Cardiac fibroblast (primary cell): ENCODE measurements around the gene VSIG4.
"Not testable (repeated sequence)": the region's sequence is repeated elsewhere in the genome, so short reads cannot be mapped to it uniquely, and the experiment has no call there.

ENCODE experiments used
- DNase-seq, 2 donors: peaks; one replicate each; pipeline versions ENCODE4 v3.0.0 to v3.0.0-alpha.2; 2010; ENCODE audit warnings: low read depth in 2 of 2
- H3K4me3 ChIP-seq, 2 donors: replicated peaks in 1 of 2; 1 replicate in 1 of 2; 2 replicates in 1 of 2; pipeline ENCODE4 v1.5.1; 2011; ENCODE audit warnings: low read depth in 2 of 2, low read length in 2 of 2, mild to moderate bottlenecking in 2 of 2, moderate library complexity in 1 of 2
- TF ChIP-seq, protein P1 (sequence below): IDR thresholded peaks from one replicate; pipeline ENCODE4 v1.5.1; 2011; ENCODE audit warnings: low read depth, mild to moderate bottlenecking, low read length, inconsistent platforms

Gene VSIG4, protein sequence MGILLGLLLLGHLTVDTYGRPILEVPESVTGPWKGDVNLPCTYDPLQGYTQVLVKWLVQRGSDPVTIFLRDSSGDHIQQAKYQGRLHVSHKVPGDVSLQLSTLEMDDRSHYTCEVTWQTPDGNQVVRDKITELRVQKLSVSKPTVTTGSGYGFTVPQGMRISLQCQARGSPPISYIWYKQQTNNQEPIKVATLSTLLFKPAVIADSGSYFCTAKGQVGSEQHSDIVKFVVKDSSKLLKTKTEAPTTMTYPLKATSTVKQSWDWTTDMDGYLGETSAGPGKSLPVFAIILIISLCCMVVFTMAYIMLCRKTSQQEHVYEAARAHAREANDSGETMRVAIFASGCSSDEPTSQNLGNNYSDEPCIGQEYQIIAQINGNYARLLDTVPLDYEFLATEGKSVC

DNA sequence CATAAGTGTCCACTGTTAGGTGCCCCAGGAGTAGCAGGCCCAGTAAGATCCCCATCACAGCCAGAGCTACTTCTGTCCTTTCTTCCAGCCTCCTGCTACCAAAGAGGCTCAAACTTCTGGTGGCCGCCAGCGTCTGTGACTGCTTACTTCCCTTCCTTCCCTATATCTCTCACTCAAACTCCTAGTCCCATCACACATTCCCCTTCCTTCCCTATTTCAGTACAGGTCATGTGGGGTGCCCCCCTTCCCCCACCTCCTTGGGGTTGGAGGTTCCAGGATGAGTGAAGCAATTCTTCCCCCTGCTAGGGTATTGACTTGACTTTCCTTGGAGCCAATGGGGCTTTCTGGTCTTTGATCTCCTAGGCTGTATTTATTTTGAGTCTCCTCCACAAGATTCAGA is at the start of gene VSIG4:
Gene VSIG4 (minus strand): TSS at position 137 of the 400 bp plus-strand sequence. CDS start 82 bp downstream, at position 55.
- no peak within 1 kb of the TSS for H3K4me3 ChIP-seq
- DNase-seq, result no peak
- TF ChIP-seq, protein P1, sequence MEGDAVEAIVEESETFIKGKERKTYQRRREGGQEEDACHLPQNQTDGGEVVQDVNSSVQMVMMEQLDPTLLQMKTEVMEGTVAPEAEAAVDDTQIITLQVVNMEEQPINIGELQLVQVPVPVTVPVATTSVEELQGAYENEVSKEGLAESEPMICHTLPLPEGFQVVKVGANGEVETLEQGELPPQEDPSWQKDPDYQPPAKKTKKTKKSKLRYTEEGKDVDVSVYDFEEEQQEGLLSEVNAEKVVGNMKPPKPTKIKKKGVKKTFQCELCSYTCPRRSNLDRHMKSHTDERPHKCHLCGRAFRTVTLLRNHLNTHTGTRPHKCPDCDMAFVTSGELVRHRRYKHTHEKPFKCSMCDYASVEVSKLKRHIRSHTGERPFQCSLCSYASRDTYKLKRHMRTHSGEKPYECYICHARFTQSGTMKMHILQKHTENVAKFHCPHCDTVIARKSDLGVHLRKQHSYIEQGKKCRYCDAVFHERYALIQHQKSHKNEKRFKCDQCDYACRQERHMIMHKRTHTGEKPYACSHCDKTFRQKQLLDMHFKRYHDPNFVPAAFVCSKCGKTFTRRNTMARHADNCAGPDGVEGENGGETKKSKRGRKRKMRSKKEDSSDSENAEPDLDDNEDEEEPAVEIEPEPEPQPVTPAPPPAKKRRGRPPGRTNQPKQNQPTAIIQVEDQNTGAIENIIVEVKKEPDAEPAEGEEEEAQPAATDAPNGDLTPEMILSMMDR, result no peak

DNA sequence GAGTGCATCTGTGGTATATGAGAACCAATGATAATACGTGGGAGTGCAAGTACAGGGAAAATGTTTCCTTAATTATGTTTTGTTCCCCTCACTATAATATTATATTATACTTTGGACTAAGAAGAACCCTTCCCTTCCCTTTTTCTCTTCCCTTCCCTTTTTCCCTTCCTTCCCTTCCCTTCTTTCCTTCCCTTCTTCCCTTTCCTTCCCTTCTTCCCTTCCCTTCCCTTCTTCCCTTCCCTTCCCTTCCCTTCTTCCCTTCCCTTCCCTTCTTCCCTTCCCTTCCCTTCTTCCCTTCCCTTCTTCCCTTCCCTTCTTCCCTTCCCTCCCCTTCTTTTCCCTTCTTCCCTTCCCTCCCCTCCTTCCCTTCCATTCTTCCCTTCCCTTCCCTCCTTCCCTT is 36.9 kb upstream of the VSIG4 start:
- DNase-seq, result no peak
- H3K4me3 ChIP-seq, result no peak overlapping the region
- TF ChIP-seq, protein P1, result no peak

DNA sequence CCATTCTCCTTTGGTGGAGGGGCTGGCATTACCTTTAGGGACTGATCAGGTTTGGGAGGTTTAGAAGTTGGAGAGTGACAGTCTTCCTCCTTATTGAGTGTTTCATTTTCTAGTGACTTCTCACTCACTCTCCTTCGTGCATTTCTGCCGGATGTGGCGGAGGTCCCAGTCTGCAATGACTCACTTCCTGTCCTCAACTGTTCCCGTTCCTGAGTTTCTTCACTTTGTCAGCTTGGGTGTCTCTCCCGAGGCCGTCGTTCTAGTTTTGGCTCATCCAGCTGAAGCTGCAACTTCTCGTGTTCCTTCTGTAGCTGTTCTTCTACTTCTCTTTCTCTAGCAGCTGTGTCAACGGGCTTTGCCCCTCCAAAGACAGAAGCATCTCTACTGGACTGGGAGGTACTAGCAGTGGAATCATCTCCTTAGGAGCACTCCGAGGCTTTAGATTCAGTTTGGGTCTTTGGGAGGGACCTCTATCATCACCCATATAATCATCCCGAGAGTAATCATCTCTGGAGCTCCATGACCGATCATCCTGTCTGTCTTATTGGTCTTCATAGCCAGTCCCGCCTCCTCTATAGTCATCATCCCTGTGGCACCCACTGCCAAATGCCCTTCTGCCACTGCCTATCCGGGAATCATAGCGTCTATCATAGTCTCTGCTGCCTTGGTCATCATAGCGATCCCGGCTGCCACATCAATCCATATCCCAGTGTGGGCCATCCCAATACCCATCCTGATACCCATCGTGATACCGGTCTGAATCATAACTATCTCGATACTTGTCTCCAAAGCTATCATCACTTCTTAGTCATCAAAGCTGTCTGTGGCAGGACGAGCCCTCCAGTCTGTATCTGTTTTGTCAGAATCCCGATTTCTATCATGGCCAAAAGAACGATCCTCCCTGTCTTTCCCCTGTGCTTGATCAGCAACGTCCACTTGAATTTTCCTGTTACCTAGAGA is 35.3 kb upstream of the VSIG4 start:
- H3K4me3 ChIP-seq, result no peak overlapping the region
- TF ChIP-seq, protein P1, result no peak

DNA sequence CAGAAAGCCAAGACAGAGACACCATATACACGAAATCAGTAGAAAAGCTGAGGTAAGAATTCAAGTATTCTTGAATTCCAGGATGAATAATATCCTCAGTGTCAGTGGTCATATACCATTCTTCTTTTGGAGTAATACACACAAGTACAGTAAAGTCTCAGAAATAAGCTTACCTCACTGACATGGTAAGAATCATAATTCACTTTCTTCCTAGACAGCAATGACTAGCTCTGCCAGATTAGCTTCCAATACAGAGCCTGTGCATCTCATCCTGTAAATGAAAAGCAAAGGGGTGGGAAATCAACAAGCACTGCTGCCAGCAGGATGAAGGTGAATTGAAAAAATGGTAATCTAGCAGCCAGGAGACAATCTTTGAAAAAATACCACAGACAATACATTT is 31.2 kb upstream of the VSIG4 start:
- H3K4me3 ChIP-seq, result no peak overlapping the region
- TF ChIP-seq, protein P1, result no peak
- DNase-seq, result no peak

More for the DNA sequence above, 35.3 kb upstream of the VSIG4 start:
- peak in 1 of 2 donors; percentile 32 for DNase-seq

DNA sequence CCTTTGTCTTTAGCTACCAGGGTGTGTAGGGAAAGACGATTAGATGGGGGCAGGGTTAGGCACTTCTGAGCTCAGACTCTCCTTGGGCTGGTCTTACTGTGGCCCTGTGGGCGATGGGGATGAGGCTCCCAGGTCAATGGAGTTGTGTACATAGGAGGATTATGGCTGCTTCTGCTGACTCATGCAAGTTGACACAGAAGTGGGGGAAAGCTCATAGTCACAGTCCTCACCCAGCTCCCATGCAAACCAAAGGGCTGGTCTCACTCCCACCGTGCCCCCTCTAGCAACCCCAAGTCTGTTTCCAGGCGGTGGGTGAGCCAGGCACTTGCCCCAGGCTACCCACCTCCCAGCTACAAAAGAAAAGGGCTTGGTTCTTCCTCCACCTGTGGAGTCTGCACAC is 24.4 kb upstream of the VSIG4 start:
- H3K4me3 ChIP-seq, result no peak overlapping the region
- TF ChIP-seq, protein P1, result no peak
- no peak for DNase-seq

DNA sequence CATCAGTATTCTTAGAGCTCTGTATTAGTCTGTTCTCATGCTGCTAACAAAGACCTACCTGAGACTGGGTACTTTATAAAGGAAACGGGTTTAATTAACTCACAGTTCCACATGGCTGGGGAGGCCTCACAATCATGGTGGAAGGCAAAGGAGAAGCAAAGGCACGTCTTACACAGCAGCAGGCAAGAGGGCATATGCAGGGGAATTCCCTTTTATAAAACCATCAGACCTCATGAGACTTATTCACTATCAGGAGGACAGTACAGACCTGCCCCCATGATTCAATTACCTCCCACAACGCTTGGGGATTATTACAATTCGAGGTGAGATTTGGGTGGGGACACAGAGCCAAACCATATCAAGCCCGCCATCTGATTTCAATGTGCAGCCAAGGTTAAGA is 17.1 kb upstream of the VSIG4 start:
- not testable (repeated sequence) for H3K4me3 ChIP-seq, DNase-seq

DNA sequence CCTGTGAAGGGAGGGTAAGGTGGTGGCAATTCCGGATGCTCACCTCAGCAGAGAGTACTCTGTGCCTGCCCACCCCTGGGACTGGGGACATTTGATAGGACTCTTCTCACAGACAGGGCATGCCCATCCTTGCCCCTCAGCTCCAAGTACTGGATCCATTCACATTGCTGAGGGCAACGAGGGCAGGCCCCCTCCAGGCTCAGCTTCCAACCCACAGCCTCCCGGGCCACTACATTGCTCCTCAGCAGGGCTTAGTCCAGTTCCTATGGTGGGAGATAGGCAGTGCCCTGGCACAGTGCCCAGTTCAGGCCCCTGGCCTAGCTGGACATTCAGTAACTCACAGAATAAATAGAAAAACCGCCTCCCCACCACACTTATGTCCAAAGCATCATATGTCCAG is 15.1 kb upstream of the VSIG4 start:
- no peak for DNase-seq
- H3K4me3 ChIP-seq, result no peak overlapping the region
- TF ChIP-seq, protein P1, result no peak
